ENCODE results near the gene NOG. TPM values are rescaled to one million over a fixed set of nuclear protein-coding genes. Genes with fewer than 3 reads are reported as not detected.
A peak's percentile ranks its signal among the peaks of the same experiment; 100 is the strongest.

NOG gene
- total RNA-seq, 1 donor from 2014 or later = 2.2 TPM

- DNase-seq (ENCODE audit: low spot score) = no peak
Observed at GRCh38 chr17:56596691-56597494, 3.4 kb downstream of the NOG start.

DNA sequence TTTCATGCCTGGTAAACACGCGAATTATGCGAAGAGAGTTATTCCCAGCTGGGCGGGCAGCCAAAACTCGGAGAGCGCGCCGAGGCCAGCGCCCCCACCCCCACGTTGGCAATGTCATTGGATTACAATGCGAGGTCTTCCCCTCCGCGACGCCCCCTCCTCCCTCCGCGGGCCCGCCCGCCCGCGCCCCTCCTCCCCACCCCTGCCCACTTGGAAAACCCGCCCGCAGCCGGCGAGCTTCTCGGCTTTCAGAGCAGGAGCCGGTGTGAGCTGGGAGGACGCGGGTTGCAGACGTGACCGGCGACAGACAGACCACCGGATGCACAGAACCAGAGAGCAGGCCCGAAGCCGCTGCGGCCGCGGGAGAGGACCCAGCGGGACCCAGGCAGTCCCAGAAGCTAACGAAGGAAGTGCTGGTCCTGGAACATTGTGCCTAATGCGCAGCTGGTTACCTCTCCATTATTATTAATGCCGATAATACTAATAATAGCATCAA, 4.0 kb downstream of the NOG start:
- peak; percentile 23 for DNase-seq (ENCODE audit: low spot score)

DNA sequence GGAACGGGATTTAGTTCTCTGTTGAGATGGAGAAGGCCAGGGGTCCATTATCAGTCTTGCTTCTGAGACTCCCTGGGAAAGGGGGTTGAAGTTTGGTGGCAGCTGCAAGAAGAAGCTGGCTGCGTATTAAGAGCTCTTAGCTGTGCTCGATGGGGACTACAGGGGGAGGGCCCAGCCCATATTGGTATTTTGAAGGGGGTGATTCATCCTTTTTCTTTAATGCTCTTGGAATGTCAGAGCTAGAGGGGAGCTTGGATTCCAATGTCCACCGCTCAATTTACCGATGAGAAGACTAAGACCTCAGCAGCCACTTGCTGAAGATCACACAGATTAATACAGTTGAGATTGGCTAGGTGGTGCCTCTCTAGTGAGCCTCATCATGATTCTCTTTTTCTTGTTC, 5.0 kb downstream of the NOG start:
- DNase-seq (ENCODE audit: low spot score) = no peak

GRCh38 chr17:56599088-56599487, 5.6 kb downstream of the NOG start:
- DNase-seq (ENCODE audit: low spot score) = no peak

DNA sequence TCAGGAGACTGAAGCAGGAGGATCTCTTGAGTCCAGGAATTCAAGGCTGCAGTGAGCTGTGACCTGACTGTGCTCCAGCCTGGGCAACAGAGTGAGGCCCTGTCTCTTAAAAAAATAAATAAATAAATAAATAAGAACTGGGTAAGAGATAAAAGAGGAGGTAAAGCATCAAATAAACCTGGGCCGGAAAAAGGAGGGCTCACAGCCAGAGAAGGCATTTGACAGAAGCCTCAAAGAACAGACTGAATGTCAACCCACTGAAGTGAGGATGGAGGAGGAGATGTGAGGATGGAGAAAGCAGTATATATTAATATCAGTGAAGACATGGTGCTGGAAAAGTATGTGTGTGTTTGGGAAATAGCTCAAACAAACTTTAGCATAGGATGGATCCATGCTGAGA, 6.1 kb downstream of the NOG start:
- DNase-seq (ENCODE audit: low spot score) = no peak

GRCh38 chr17:56600256-56600655, 6.8 kb downstream of the NOG start:
- no peak for DNase-seq (ENCODE audit: low spot score)

GRCh38 chr17:56601591-56601990, 8.1 kb downstream of the NOG start:
- no peak for DNase-seq (ENCODE audit: low spot score)

- no peak for DNase-seq (ENCODE audit: low spot score)
Observed at GRCh38 chr17:56602292-56603130, 9.0 kb downstream of the NOG start.

- peak; percentile 18 for DNase-seq (ENCODE audit: low spot score)
Observed at GRCh38 chr17:56603486-56604238, 10.2 kb downstream of the NOG start.

GRCh38 chr17:56604691-56605290, 11.3 kb downstream of the NOG start:
- DNase-seq (ENCODE audit: low spot score) = no peak

GRCh38 chr17:56608944-56609343, 15.4 kb downstream of the NOG start:
- DNase-seq (ENCODE audit: low spot score) = no peak

DNA sequence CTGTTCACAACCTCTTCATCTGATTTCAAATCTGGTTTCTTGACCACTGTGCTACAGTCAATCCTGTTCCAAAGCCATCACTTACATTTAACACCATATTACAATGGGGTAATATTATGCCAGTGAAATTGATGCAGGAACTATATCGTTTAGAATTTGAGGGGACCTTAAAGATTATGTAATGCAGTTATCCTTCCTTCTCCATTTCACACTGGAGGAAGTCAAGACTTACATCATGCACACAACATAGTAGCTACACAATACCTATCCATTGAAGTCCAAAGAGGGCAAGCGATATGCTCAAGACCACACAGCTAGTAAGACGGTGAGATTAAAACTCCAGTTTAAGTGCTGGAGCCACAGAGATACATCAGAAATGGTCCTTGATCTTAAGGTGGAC, 16.8 kb downstream of the NOG start:
- DNase-seq (ENCODE audit: low spot score) = no peak

GRCh38 chr17:56613131-56613530, 19.6 kb downstream of the NOG start:
- DNase-seq (ENCODE audit: low spot score) = no peak

DNA sequence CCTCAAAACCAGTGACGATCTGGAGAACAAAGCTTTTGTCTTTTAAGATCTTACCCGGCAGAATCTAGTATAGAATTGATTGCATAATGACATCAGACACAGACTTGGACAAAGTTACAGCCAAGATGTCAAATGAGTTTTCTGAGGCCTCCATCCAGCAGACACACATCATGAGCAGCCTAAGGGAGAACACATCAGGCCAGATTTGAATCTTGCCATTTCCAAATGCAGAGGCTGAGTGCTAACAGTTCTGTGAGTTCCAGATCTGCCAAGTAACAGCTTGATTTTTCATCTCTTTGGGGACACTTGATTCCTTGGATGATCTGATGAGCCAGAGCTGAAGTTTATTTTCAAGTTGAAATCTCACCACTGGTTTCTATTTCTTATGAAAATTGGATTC, 21.0 kb downstream of the NOG start:
- no peak for DNase-seq (ENCODE audit: low spot score)

DNA sequence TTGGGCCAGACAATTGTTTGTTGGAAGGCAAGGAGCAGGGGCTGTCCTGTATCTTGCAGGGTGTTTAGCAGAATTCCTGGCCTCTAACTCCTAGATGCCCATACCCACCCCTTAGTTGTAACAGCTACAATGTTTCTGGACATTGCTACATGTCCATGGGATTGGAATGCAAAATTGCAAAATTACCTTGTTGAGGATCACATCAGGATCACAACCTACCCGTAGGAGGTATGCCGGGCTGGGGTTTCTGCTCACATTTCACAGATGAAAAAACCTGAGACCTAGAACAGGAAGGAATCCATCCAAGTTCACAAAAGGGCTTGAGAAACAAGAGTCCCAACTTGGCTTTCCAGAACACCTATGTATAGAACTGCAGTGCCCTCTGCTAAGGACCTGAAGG, 22.7 kb downstream of the NOG start:
- DNase-seq (ENCODE audit: low spot score) = no peak

DNA sequence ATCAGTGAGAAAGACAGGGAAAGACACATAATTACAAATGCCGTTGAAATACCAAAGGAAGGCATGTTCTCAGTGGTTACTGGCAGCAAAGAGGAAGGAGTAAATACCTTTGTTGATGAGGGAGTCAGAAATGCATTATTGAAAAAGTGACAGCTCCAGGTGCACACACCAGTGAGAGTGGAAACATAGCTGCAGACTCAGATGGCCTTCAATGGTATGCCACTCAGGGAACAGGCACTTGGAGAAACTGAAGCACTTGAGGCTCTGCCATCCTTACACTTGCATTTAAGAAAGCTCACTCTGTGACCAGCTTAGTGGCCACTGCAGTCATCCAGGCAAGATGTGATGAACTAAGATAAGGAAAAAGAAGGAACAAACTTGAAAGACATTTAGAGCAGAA, 29.9 kb downstream of the NOG start:
- no peak for DNase-seq (ENCODE audit: low spot score)

DNA sequence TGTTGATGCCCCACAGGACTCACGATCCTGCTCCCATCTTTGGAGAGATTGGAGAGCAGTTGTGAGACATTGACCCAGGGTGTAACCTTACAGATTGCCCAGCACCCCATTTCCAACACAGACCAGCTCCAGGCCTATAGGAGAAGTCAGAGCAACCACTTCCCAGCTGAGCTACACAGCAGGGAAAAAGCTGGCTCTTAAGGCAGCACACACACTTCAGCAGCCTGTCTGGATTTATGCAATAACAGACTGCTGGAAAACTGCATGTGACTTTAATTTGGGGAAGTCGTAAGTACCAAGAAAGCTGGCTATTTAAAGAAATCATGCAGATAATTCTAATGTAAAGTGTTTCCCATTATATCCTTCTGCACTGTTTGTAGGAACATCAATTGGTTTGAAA, 30.8 kb downstream of the NOG start:
- DNase-seq (ENCODE audit: low spot score) = peak; percentile 35

DNA sequence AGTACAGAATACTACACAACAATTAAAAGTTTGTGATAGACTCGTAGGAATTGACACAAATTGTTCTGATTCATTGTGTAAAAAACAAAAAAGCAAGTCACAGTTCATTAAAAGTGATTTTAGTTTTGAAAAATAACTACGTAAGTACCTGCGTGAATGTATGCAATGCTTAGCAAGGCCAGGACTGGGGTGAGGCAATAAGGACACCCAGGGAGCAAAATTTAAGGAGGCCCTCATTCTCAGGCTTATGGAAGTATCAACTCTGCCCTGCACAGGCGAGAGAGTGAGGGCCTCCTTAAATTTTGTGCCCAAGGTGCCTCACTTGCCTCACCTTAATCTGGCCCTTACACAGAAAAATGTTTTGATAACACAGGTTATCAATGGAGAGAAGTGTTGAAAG, 31.4 kb downstream of the NOG start:
- no peak for DNase-seq (ENCODE audit: low spot score)

- peak; percentile 66 for DNase-seq (ENCODE audit: low spot score)
Observed at GRCh38 chr17:56629531-56630075, 36.1 kb downstream of the NOG start.

DNA sequence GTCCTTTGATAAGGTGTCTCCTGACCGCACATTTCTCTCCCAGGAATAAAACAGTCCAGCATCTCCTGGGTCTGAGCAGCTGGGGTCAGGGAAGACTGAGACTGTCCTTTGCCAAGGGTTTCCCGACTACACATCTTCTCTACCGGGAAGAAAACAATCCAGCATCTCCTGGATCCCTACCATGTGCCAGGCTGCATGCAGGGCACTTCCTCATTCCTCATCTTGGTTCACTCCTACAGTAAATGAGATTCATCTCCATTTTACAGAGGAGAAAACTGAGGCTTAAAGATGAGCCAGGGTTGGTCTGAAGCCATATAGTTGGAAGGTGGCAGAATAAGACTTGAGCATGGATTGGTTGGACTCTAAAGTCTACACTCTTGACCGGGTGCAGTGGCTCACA, 36.7 kb downstream of the NOG start:
- no peak for DNase-seq (ENCODE audit: low spot score)

GRCh38 chr17:56633681-56634080, 40.2 kb downstream of the NOG start:
- no peak for DNase-seq (ENCODE audit: low spot score)
